GM12892 (cell line): ENCODE results near the gene MMP24OS.

ENCODE experiments used
- POLR2A ChIP-seq: IDR thresholded peaks from 2 replicates; pipeline ENCODE4 v1.6.1; 2011; ENCODE audit warnings: low read depth, low read length, control low read depth
- TAF1 ChIP-seq: IDR thresholded peaks from 2 replicates; pipeline ENCODE4 v1.6.1; 2011; ENCODE audit warnings: low read depth, mild to moderate bottlenecking, control low read depth, low read length, borderline replicate concordance

DNA sequence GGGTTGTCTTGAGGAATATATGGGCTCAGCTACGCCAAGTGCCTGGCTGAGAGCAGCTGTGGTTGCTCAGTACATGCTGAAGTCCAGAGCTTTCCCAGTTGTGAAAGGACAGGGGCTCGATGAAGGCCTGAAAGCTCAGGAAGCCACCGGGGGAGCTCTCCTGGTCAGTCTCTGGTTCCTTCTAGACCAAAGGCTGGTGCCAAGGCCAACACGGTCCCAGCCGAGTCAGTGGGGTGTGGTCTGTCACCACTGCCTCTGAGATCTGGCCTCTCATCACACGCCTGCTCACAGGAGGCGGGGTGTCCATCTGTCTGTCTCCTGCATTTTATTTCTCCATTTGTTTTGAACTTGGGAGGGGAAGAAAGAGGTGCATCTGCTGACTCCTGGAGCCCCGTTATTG, 19.2 kb upstream of the MMP24OS start:
- no peak for TF ChIP-seq POLR2A
- no peak for TF ChIP-seq TAF1
